ENCODE data around the gene KMT5C.

Gene KMT5C

DNA sequence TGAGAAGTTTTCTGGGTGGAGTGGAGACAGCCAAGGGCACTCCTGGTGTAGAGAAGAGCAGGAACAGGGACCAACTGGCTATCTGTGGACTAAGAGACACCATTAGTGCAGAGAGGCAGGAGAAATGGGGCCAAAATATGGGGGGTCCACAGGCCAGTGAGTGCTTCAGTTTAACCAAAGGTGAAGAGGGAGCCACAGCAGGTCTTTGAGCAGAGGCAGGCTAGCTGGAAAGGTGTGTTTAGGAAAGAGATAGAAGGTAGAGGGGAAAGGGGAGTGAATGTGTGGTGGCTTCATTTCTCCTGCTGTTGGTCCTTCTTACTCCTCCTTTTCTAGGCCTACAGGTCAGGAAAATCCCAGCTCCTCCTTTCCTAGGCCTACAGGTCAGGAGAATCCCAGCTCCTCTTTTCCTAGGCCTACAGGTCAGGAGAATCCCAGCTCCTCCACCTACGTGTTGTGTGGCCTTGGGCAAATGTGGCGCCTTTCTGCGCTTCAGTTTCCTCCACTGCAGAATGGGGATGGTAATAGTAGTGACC lies 42.9 kb downstream of the KMT5C start:
- Mint-ChIP-seq H3K4me3 (peak overlapping the region; percentile 97), H3K27ac (ENCODE audit: low read depth) (peak overlapping the region; percentile 79), H3K4me1 (peaks cover 53% of the 10 kb centered on the region), H3K9me3 (no peaks in the 10 kb centered on the region), H3K36me3 (ENCODE audit: insufficient read depth) (peaks cover 24% of the 10 kb centered on the region), H3K27me3 (no peaks in the 10 kb centered on the region)
- DNase-seq (ENCODE audit: low spot score in 2 of 2) = no peak
- ATAC-seq (replicated peaks; ENCODE audit: extremely low read depth, poor library complexity, severe bottlenecking) = no peak

DNA sequence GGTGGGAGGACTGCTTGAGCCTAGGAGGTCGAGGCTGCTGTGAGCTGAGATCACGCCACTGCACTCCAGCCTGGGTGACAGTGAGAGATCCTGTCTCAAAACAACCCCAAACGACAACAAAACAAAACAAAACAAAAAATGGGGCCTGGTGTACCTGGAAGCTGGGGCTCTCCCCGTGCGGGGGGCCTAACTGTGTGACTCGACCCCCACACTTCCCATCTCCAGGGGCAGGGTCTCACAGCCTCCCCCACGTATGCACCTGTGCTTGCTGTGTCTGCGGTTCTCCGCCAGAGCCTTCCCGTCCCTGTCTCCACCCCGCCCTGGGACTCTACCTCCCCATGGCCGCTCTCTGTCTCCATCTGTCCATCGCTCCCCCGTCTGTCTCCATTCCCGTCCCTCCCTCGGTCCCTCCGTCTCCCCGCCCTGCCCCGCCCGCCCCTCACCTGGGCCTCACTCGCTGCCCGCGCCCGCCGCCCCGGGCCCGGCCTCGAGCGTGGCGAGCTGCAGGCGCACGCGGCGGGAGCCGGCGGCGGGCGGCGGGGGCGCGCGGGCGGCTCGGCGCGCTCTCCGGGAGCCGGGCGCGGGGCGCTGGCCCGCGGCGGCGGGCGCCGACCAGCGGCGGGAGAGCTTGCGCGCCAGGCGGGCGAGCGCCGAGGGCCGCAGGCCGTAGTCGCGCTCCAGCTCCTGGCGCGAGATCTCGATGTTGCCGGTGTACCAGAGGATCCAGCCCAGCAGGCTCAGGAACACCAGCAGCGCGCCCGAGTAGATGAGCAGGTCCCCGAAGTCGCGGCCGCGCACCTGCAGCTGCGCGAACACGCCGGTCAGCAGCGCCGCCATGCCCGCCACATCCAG lies 43.8 kb downstream of the KMT5C start:
- H3K27ac Mint-ChIP-seq (ENCODE audit: low read depth) = peak overlapping the region; percentile 79
- no peaks in the 10 kb centered on the region for H3K9me3 Mint-ChIP-seq
- DNase-seq (ENCODE audit: low spot score in 2 of 2) (no peak), ATAC-seq (replicated peaks; ENCODE audit: extremely low read depth, poor library complexity, severe bottlenecking) (no peak)
- H3K4me3 Mint-ChIP-seq = peak overlapping the region; percentile 97
- peaks cover 31% of the 10 kb centered on the region for H3K36me3 Mint-ChIP-seq (ENCODE audit: insufficient read depth)
- H3K27me3 Mint-ChIP-seq = no peaks in the 10 kb centered on the region
- peaks cover 62% of the 10 kb centered on the region for H3K4me1 Mint-ChIP-seq

DNA sequence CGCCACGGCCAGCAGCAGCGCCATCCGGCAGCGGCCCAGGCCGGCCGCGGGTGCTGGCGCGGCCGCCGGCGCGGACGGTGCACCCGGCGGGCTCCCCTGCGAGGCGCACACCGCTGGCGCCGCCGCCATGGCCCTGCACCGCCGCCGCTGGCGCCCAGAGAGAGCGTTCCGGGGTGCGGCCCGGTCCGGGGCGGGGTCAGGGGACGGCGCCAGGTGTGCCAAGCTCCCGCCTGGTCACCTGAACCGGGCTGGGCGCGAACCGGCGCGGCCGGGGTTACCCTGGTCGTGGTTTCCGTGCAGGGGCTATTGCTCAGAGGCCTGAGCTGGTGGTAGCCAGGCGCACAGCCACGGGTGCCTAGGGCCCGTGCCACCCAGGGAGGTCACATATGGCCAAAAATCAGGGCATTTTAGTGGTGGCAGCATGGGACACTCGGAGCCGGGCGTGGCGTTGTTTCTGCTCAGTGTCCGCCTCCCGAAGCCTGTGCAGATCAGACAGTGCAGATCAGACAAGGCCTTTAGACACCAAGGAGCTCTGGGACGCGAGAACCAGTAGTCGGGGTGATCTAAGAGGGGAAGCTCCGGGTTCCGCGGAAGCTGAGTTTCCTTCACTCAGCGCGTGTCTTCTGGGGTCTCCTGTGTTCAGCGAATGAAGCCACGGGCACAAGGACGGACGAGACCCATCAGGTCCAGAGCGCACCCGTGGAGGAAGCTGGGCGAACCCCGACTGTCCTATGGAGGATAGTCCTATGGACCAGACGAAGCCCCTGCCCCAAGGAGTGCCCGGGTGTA lies 44.6 kb downstream of the KMT5C start, which contains the start of gene TMEM238:
TMEM238 (minus strand) TSS at position 162 of the 789 bp plus-strand sequence; CDS start at position 129, 33 bp downstream.
- Mint-ChIP-seq H3K4me3 (peak within 1 kb of the TSS; percentile 97), H3K36me3 (ENCODE audit: insufficient read depth) (peaks cover 38% of the 10 kb centered on the region), H3K9me3 (no peaks in the 10 kb centered on the region), H3K27me3 (no peaks in the 10 kb centered on the region), H3K4me1 (peaks cover 70% of the 10 kb centered on the region), H3K27ac (ENCODE audit: low read depth) (peak within 1 kb of the TSS; percentile 99)
- DNase-seq (ENCODE audit: low spot score in 2 of 2) (peak in 1 of 2 donors; percentile 21), ATAC-seq (replicated peaks; ENCODE audit: extremely low read depth, poor library complexity, severe bottlenecking) (no peak)

DNA sequence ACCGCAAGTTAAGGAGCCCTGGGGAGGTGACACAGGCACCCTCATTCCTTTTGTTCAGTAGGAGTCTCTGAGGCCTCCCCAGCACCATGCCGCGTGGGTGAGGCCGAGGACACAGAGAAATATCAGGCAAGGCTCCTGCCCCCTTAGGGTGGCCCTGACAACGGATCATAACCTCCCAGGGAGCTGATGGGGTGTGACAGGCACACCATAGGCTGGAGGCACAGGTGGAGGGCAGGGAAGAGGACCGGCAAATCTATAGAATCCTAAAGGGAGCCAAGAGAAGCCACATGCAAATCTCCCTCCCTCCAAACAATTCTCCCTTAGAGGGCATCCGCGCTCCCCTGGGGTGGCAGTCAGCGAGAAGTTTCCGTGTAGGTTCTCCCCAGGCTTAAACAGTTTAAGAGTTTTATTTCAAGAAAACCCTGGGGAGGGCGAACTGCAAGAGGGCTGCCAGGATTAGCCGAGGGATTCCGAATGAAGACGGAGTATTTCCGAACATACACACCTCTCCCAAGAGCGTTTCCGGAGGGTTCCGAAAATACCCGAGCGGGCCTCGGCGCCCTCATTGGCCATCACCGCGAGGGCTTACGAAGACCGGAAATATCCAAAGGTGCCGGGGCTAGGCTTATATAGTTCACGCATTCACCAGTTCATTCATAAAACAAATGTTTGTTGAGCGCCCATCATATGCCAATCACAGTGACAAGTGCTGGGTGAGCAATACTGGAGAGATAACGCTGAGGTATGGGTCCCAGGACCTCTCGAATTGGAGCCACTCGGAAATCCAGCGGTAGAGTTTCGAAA lies 45.4 kb downstream of the KMT5C start:
- Mint-ChIP-seq H3K27me3 (no peaks in the 10 kb centered on the region), H3K27ac (ENCODE audit: low read depth) (peak overlapping the region; percentile 99), H3K4me1 (peaks cover 78% of the 10 kb centered on the region), H3K4me3 (peak overlapping the region; percentile 97), H3K9me3 (no peaks in the 10 kb centered on the region), H3K36me3 (ENCODE audit: insufficient read depth) (peaks cover 42% of the 10 kb centered on the region)
- ATAC-seq (replicated peaks; ENCODE audit: extremely low read depth, poor library complexity, severe bottlenecking) = peak; percentile 81
- peak; percentile 92 to 94 for DNase-seq (ENCODE audit: low spot score in 2 of 2)

DNA sequence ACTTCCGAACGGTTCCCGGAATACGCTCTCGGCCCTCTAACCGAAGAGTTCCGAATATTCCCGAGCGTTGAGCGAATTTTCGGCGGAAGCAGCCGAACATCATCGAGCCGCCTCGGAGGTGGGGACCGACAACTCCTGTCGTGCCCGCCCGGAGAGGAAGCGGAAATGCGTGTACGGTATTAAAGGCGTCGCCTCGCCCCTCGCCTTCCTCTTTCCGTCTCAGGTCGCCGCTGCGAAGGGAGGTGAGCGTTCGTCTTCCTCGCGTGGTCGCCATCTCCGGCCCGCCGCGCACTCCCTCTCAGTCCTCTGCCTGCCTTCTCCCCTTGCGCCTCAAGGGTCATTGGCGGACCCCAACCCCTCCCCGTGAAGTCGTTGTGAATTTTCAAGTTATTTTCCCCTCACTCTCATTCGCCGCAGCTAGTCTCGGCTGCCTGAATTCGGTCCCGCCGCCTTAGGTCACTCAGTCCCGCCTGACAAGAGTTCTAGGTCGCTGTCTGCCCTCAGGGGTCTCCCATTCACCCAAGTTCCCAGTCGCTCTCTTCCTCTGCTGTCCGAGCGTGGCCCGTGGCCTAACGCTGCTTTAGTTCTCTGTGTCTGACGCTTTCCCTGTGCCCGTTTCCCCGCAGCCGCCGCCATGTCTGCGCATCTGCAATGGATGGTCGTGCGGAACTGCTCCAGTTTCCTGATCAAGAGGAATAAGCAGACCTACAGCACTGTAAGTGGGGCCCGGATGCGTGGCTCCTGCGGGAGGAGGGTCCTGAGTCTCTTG lies 46.2 kb downstream of the KMT5C start, which contains the start of gene RPL28:
RPL28 (plus strand) TSS at position 209 of the 769 bp plus-strand sequence; CDS start at position 635, 426 bp downstream.
- H3K9me3 Mint-ChIP-seq = no peaks in the 10 kb centered on the region
- peak within 1 kb of the TSS; percentile 99 for H3K27ac Mint-ChIP-seq (ENCODE audit: low read depth)
- ATAC-seq (replicated peaks; ENCODE audit: extremely low read depth, poor library complexity, severe bottlenecking) (peak; percentile 75), DNase-seq (ENCODE audit: low spot score in 2 of 2) (peak; percentile 99 to 100)
- peak within 1 kb of the TSS; percentile 97 for H3K4me3 Mint-ChIP-seq
- peaks cover 46% of the 10 kb centered on the region for H3K36me3 Mint-ChIP-seq (ENCODE audit: insufficient read depth)
- H3K4me1 Mint-ChIP-seq = peaks cover 86% of the 10 kb centered on the region
- H3K27me3 Mint-ChIP-seq = no peaks in the 10 kb centered on the region

DNA sequence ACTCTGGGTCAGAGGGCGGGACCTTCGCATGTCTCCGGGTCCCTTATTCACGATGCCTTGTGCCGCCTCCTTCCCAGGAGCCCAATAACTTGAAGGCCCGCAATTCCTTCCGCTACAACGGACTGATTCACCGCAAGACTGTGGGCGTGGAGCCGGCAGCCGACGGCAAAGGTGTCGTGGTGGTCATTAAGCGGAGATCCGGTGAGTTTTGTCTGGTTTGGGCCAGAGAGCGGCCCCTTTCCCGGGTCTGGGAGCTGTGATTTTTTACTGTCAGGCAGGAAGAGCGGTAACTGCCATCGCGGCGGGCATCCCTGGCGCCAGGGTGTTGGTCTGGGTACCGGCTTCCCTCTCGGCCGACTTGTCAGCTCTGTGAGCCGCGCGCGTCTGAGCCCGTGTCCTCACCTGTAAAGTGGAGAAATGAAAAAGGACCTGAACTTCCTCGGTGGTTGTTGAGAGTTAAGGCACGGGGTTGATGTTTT lies 46.9 kb downstream of the KMT5C start:
- H3K4me1 Mint-ChIP-seq = peaks cover 85% of the 10 kb centered on the region
- no peaks in the 10 kb centered on the region for H3K9me3 Mint-ChIP-seq
- DNase-seq (ENCODE audit: low spot score in 2 of 2) = no peak
- H3K27ac Mint-ChIP-seq (ENCODE audit: low read depth) = peak overlapping the region; percentile 99
- ATAC-seq (replicated peaks; ENCODE audit: extremely low read depth, poor library complexity, severe bottlenecking) = no peak
- H3K36me3 Mint-ChIP-seq (ENCODE audit: insufficient read depth) = peaks cover 46% of the 10 kb centered on the region
- H3K4me3 Mint-ChIP-seq = peak overlapping the region; percentile 97
- H3K27me3 Mint-ChIP-seq = no peaks in the 10 kb centered on the region

DNA sequence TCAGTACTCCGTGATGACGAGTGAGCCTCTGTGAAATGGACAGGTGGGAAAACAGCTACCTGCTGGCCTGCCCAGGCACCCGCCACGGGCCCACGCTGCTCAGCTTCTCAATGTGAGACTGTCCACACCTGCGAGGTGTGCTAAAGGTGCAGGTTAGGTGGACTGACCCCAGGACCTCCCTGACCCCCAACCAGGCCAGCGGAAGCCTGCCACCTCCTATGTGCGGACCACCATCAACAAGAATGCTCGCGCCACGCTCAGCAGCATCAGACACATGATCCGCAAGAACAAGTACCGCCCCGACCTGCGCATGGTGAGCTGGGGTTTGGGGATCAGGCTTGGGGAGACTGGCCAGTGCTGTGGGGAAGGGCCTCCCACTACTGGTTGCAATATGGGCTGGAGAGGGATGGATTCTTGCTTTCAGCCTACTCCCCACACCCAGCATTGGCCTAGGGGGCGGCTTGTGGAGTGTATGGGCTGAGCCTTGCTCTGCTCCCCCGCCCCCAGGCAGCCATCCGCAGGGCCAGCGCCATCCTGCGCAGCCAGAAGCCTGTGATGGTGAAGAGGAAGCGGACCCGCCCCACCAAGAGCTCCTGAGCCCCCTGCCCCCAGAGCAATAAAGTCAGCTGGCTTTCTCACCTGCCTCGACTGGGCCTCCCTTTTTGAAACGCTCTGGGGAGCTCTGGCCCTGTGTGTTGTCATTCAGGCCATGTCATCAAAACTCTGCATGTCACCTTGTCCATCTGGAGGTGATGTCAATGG lies 48.2 kb downstream of the KMT5C start:
- Mint-ChIP-seq H3K4me3 (peak overlapping the region; percentile 97), H3K4me1 (peaks cover 71% of the 10 kb centered on the region), H3K9me3 (no peaks in the 10 kb centered on the region), H3K36me3 (ENCODE audit: insufficient read depth) (peaks cover 52% of the 10 kb centered on the region), H3K27ac (ENCODE audit: low read depth) (no peak overlapping the region), H3K27me3 (no peaks in the 10 kb centered on the region)
- ATAC-seq (replicated peaks; ENCODE audit: extremely low read depth, poor library complexity, severe bottlenecking) = no peak
- no peak for DNase-seq (ENCODE audit: low spot score in 2 of 2)

DNA sequence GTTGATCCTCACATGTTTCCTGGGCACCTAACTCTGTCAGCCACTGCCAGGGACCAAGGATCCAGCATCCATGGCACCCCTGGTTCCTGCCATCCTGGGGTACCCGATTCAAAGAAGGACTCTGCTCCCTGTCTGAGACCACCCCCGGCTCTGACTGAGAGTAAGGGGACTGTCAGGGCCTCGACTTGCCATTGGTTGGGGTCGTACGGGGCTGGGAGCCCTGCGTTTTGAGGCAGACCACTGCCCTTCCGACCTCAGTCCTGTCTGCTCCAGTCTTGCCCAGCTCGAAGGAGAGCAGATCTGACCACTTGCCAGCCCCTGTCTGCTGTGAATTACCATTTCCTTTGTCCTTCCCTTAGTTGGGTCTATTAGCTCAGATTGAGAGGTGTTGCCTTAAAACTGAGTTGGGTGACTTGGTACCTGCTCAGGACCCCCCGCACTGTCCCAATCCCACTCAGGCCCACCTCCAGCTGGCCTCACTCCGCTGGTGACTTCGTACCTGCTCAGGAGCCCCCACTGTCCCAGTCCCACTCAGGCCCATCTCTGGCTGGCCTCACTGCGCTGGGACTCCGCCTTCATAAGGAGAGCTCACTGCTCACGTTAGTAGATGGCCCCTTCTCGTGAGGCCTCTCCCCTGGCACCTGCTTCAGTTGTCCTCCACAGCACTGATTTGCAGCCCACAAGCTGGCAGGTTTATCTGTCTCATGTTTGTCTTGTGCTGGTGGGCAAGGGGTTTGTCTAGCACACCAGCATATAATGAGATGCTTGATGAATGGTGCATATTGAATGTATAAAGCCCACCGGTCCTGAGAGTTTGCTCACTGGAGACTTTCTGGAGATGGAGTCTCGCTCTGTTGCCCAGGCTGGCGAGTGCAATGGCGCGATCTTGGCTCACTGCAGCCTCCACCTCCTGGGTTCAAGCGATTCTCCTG lies 50.0 kb downstream of the KMT5C start:
- no peaks in the 10 kb centered on the region for H3K27me3 Mint-ChIP-seq
- H3K9me3 Mint-ChIP-seq = no peaks in the 10 kb centered on the region
- H3K4me1 Mint-ChIP-seq = peaks cover 67% of the 10 kb centered on the region
- H3K4me3 Mint-ChIP-seq = peak overlapping the region; percentile 97
- H3K36me3 Mint-ChIP-seq (ENCODE audit: insufficient read depth) = peaks cover 52% of the 10 kb centered on the region
- no peak for ATAC-seq (replicated peaks; ENCODE audit: extremely low read depth, poor library complexity, severe bottlenecking)
- peak overlapping the region; percentile 71 for H3K27ac Mint-ChIP-seq (ENCODE audit: low read depth)
- DNase-seq (ENCODE audit: low spot score in 2 of 2) = no peak

DNA sequence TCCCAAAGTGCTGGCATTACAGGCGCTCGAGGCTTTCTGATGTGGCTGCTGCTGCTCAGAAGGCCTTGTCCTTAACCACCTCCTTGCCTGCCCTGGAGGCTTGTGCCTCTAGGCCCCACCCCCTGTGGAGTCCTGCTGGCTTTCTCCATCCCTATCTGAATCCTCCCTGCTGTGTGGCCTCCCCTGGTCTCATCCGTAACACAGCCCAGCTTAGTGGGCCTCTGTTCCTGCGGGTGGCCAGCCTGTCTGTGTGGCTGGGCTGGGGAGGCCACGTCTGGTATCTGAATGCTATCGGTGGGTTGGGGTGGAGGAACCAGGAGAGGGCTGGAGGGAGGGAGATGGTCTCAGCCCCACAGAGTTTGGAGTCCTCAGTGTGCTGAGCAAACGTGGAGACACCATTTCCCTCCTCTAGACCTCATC lies 50.8 kb downstream of the KMT5C start:
- Mint-ChIP-seq H3K27me3 (no peaks in the 10 kb centered on the region), H3K4me1 (peaks cover 60% of the 10 kb centered on the region), H3K36me3 (ENCODE audit: insufficient read depth) (peaks cover 48% of the 10 kb centered on the region), H3K9me3 (no peaks in the 10 kb centered on the region), H3K27ac (ENCODE audit: low read depth) (peak overlapping the region; percentile 71), H3K4me3 (no peak overlapping the region)
- ATAC-seq (replicated peaks; ENCODE audit: extremely low read depth, poor library complexity, severe bottlenecking) (no peak), DNase-seq (ENCODE audit: low spot score in 2 of 2) (no peak)

DNA sequence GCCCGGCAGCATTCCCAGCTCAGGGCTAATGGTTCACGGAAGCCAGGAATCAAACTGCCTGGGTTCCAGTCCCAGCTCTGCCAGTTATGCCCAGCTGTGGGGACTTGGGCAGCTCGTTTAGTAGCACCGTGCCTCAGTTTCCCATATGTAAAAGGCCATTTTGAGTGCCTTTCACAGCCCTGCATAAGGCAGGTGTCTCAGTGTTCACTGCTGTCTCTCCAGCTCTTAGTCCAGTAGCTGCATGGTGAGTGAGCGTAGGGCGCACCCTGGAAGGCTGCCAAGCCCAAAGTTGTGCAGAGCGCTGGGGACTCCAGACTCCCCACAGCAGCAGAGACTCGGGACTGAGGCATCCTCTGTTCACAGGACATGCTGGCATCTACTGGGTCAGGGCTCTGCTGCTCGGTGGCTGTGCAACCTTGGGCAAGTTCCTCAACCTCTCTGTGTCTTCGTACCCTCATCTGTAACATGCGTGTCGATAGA lies 51.6 kb downstream of the KMT5C start:
- Mint-ChIP-seq H3K9me3 (no peaks in the 10 kb centered on the region), H3K4me3 (no peak overlapping the region), H3K27me3 (no peaks in the 10 kb centered on the region), H3K36me3 (ENCODE audit: insufficient read depth) (peaks cover 41% of the 10 kb centered on the region), H3K4me1 (peaks cover 53% of the 10 kb centered on the region), H3K27ac (ENCODE audit: low read depth) (no peak overlapping the region)
- ATAC-seq (replicated peaks; ENCODE audit: extremely low read depth, poor library complexity, severe bottlenecking) = no peak
- no peak for DNase-seq (ENCODE audit: low spot score in 2 of 2)
